K562 (cell line): ENCODE measurements around the gene DKKL1. TPM values are rescaled to one million over a fixed set of nuclear protein-coding genes. Genes with fewer than 3 reads are reported as not detected.

Experiments
- ATAC-seq: fragments of 200-7000 bp; cut with Tn5 transposase; 3 replicates; pipeline ENCODE4 v1.9.1; 2020; ENCODE audit warnings: moderate library complexity
- BruUV-seq: library from RNA; stranded (reverse); fragments of 400-500 nt; replicated peaks from 2 replicates; lab custom pipeline; 2021; lab: Mats Ljungman, UMichigan
- CTCF ChIA-PET: fragments of 300-600 bp; formaldehyde crosslinking; extraction: SDS; loops from one replicate; lab custom pipeline; 2021; ENCODE audit warnings: low intra/inter-chr PET ratio; lab: Yijun Ruan, JAX
- POLR2A ChIA-PET: fragments of 300-600, 350-650 bp; sonication (Branson Sonifier 250); formaldehyde crosslinking; extraction: SDS; loops from one replicate; lab custom pipeline; 2021; ENCODE audit warnings: antibody characterized with exemption, inconsistent platforms; lab: Yijun Ruan, JAX
- DNase-seq, 4 experiments: peaks; one replicate each; pipeline versions ENCODE4 v3.0.0 to v3.0.0-alpha.2; 2011 to 2018; ENCODE audit warnings: low spot score in 3 of 4, mixed read lengths in 3 of 4; ENCODE audit errors: extremely low read depth in 1 of 4
- FAIRE-seq: peaks from 2 replicates; lab custom pipeline; 2011; peaks lifted over from hg19 to GRCh38; lab: Jason Lieb, UNC
- H2AFZ ChIP-seq: 2 replicates; pipeline ENCODE4 v1.6.0; 2011; ENCODE audit warnings: low read depth, low read length, control low read depth, inconsistent platforms
- H3K27ac ChIP-seq: fragments of 200-600 bp; 3 replicates; pipeline ENCODE4 v1.8.0; 2011; ENCODE audit warnings: low read depth, mild to moderate bottlenecking, control low read depth, inconsistent platforms, low read length, moderate library complexity, mixed read lengths; ENCODE audit errors: extremely low read depth
- H3K27me3 ChIP-seq, 2 experiments: fragments of 300-600 bp in 1 of 2; 2 replicates in 1 of 2; 3 replicates in 1 of 2; pipeline versions ENCODE4 v1.6.0 to v1.8.0; 2011; ENCODE audit warnings: inconsistent platforms in 2 of 2, low read length in 2 of 2, mild to moderate bottlenecking in 1 of 2, mixed read lengths in 1 of 2, moderate library complexity in 1 of 2; ENCODE audit not compliant: control insufficient read depth in 2 of 2, insufficient read depth in 2 of 2
- H3K36me3 ChIP-seq: fragments of 300-600 bp; 3 replicates; pipeline ENCODE4 v1.8.0; 2011; ENCODE audit warnings: mild to moderate bottlenecking, low read length, inconsistent platforms; ENCODE audit not compliant: control insufficient read depth, insufficient read depth
- H3K4me1 ChIP-seq, 2 experiments: fragments of 200-600 bp in 1 of 2; replicated peaks in 1 of 2; 2 replicates in 1 of 2; 3 replicates in 1 of 2; pipeline versions ENCODE4 v1.5.1 to v1.8.0; 2011; ENCODE audit warnings: inconsistent platforms in 2 of 2, low read length in 2 of 2, mild to moderate bottlenecking in 1 of 2, mixed read lengths in 1 of 2, moderate library complexity in 1 of 2; ENCODE audit not compliant: control insufficient read depth in 2 of 2, insufficient read depth in 2 of 2
- H3K4me2 ChIP-seq: 2 replicates; pipeline ENCODE4 v1.6.1; 2011; ENCODE audit warnings: low read length, control low read depth, inconsistent platforms, mixed read lengths; ENCODE audit not compliant: insufficient read depth
- H3K4me3 ChIP-seq: fragments of 200-600 bp; sonication (generic), shearing (Covaris generic); 2 replicates; pipeline ENCODE4 v1.5.1; 2016; ENCODE audit warnings: control low read depth, inconsistent platforms
- H3K79me2 ChIP-seq: fragments of 200-600 bp; 3 replicates; pipeline ENCODE4 v1.8.0; 2011; ENCODE audit warnings: low read length, inconsistent platforms; ENCODE audit not compliant: control insufficient read depth, insufficient read depth
- H3K9ac ChIP-seq, 2 experiments: 2 replicates each; pipeline versions ENCODE4 v1.6.0 to v1.6.1; 2011; ENCODE audit warnings: low read depth in 2 of 2, low read length in 2 of 2, control low read depth in 1 of 2, inconsistent platforms in 1 of 2, mild to moderate bottlenecking in 1 of 2, mixed read lengths in 1 of 2; ENCODE audit not compliant: insufficient read depth in 1 of 2
- H3K9me1 ChIP-seq: one replicate; pipeline ENCODE4 v1.6.0; 2011; ENCODE audit warnings: inconsistent platforms, mild to moderate bottlenecking, low read length, moderate library complexity; ENCODE audit not compliant: control insufficient read depth, insufficient read depth
- H3K9me3 ChIP-seq: replicated peaks from 2 replicates; pipeline ENCODE4 v1.5.1; 2011; ENCODE audit warnings: low read depth, low read length, inconsistent platforms; ENCODE audit not compliant: control insufficient read depth, insufficient read depth
- H4K20me1 ChIP-seq: replicated peaks from 2 replicates; pipeline ENCODE4 v1.6.1; 2011; ENCODE audit warnings: low read length, inconsistent platforms, mixed read lengths; ENCODE audit not compliant: control insufficient read depth, insufficient read depth
- CBX1 ChIP-seq: sonication (generic); IDR thresholded peaks from 2 replicates; pipeline ENCODE4 v1.6.1; 2016; ENCODE audit warnings: antibody characterized with exemption, low read depth, mild to moderate bottlenecking
- E2F4 ChIP-seq: sonication (generic); formaldehyde crosslinking; IDR thresholded peaks from 2 replicates; pipeline ENCODE4 v1.8.0; 2022; ENCODE audit warnings: mild to moderate bottlenecking, low read depth, missing genetic modification reagents
- HCFC1 ChIP-seq: IDR thresholded peaks from 2 replicates; pipeline ENCODE4 v1.6.1; 2012; ENCODE audit warnings: low read depth, low read length, improper control_type of control experiment
- HDAC8 ChIP-seq: fragments of 450-650 bp; IDR thresholded peaks from 2 replicates; pipeline ENCODE4 v1.6.1; 2016; ENCODE audit warnings: mild to moderate bottlenecking, missing genetic modification characterization, moderate library complexity, missing compliant biosample characterization
- HOXB6 ChIP-seq: fragments of 250-450 bp; sonication (Bioruptor Pico); IDR thresholded peaks from 2 replicates; pipeline ENCODE4 v1.5.1; 2022; ENCODE audit warnings: mild to moderate bottlenecking, borderline replicate concordance
- IRF1 ChIP-seq: sonication (generic); formaldehyde crosslinking; IDR thresholded peaks from 2 replicates; pipeline ENCODE4 v1.8.0; 2022; ENCODE audit warnings: missing genetic modification reagents, mild to moderate bottlenecking, borderline replicate concordance
- LEF1 ChIP-seq: fragments of 450-650 bp; IDR thresholded peaks from 2 replicates; pipeline ENCODE4 v1.6.1; 2016; ENCODE audit warnings: mild to moderate bottlenecking
- MEIS2 ChIP-seq: fragments of 450-650 bp; IDR thresholded peaks from 2 replicates; pipeline ENCODE4 v1.6.1; 2014; ENCODE audit warnings: mild to moderate bottlenecking; ENCODE audit not compliant: partially characterized antibody
- NEUROD1 ChIP-seq: fragments of 150-350 bp; IDR thresholded peaks from 2 replicates; pipeline ENCODE4 v1.6.1; 2014; ENCODE audit warnings: borderline replicate concordance, low read length, low read depth; ENCODE audit not compliant: partially characterized antibody
- NFIX ChIP-seq: fragments of 250-450 bp; sonication (Bioruptor Pico); IDR thresholded peaks from 2 replicates; pipeline ENCODE4 v1.4.0; 2020; ENCODE audit warnings: low read depth, mild to moderate bottlenecking, moderate library complexity
- SIN3B ChIP-seq: fragments of 450-650 bp; IDR thresholded peaks from 2 replicates; pipeline ENCODE4 v1.6.1; 2017; ENCODE audit warnings: low read depth, mild to moderate bottlenecking, moderate library complexity
- ZMIZ1 ChIP-seq, 2 experiments: fragments of 150-350 bp in 1 of 2; IDR thresholded peaks; 2 replicates each; pipeline ENCODE4 v1.6.1; 2012 to 2016; ENCODE audit warnings: low read depth in 2 of 2, low read length in 2 of 2, mild to moderate bottlenecking in 1 of 2, moderate library complexity in 1 of 2
- ZNF174 ChIP-seq: fragments of 250-450 bp; sonication (Bioruptor Pico); IDR thresholded peaks from 2 replicates; pipeline ENCODE4 v1.4.0; 2020; ENCODE audit warnings: mild to moderate bottlenecking
- ZNF23 ChIP-seq: fragments of 250-450 bp; sonication (Bioruptor Pico); IDR thresholded peaks from 2 replicates; pipeline ENCODE4 v1.4.0; 2020; ENCODE audit warnings: mild to moderate bottlenecking
- ZNF583 ChIP-seq: fragments of 250-450 bp; sonication (Bioruptor Pico); IDR thresholded peaks from 2 replicates; pipeline ENCODE4 v1.4.0; 2020
- ZNF707 ChIP-seq: fragments of 250-450 bp; sonication (Bioruptor Pico); conservative IDR thresholded peaks from 2 replicates; pipeline ENCODE4 v1.8.0; 2022; ENCODE audit warnings: inconsistent platforms, mild to moderate bottlenecking, moderate library complexity
- ZNF785 ChIP-seq: fragments of 250-450 bp; sonication (Bioruptor Pico); IDR thresholded peaks from 2 replicates; pipeline ENCODE4 v1.4.0; 2020; ENCODE audit warnings: mild to moderate bottlenecking
- WGBS: fragments of 100-300 bp; shearing (Covaris generic); methylation state at CpG from one replicate; pipeline ENCODE4 v1.1.6; 2016; ENCODE audit warnings: low coverage, mixed read lengths; ENCODE audit not compliant: insufficient coverage; ENCODE audit errors: missing lambda C conversion rate; 5-methylcytosine and 5-hydroxymethylcytosine counted together
- in situ Hi-C: fragments of 300-500 bp; cut with MboI; formaldehyde crosslinking; loops from 4 replicates; pipeline ENCODE4 v1.15.0; 2018; ENCODE audit warnings: inconsistent platforms, mixed read lengths
- intact Hi-C: fragments of 100-400 bp; cut with micrococcal nuclease; formaldehyde crosslinking; loops from 2 replicates; pipeline ENCODE4 v1.14.2; 2022
- polyA plus RNA-seq, 8 experiments: library from polyadenylated mRNA; depleted of rRNA in 4 of 8; stranded (reverse) in 5 of 8; unstranded in 3 of 8; fragments of >200 nt; fragmentation: Nextera tagmentation in 2 of 8; fragmentation: Illumina TruSeq in 1 of 8; extraction: Ambion mirVana in 2 of 8; extraction: Trizol in 1 of 8; gene quantifications; 2 replicates each; pipeline versions ENCODE4 v1.2.1 to v1.2.3, GENCODE V29; 2011 to 2014; ENCODE audit warnings: inconsistent platforms in 1 of 8, missing spikeins in 1 of 8
- total RNA-seq, 7 experiments: library from RNA; depleted of rRNA in 6 of 7; stranded (reverse); fragments of >200 nt in 6 of 7; fragmentation: Illumina TruSeq in 2 of 7; extraction: Trizol in 2 of 7; gene quantifications; 2 replicates each; pipeline versions ENCODE4 v1.2.1 to v1.2.3, GENCODE V29; 2011 to 2021; ENCODE audit warnings: low replicate concordance in 1 of 7

DKKL1 gene
- total and polyA plus RNA-seq, 9 of the 15 experiments (the other 6 are each of a cell fraction or from before 2014, with no cell fraction given): 0.15 to 1.7 (median 0.52) TPM

DNA sequence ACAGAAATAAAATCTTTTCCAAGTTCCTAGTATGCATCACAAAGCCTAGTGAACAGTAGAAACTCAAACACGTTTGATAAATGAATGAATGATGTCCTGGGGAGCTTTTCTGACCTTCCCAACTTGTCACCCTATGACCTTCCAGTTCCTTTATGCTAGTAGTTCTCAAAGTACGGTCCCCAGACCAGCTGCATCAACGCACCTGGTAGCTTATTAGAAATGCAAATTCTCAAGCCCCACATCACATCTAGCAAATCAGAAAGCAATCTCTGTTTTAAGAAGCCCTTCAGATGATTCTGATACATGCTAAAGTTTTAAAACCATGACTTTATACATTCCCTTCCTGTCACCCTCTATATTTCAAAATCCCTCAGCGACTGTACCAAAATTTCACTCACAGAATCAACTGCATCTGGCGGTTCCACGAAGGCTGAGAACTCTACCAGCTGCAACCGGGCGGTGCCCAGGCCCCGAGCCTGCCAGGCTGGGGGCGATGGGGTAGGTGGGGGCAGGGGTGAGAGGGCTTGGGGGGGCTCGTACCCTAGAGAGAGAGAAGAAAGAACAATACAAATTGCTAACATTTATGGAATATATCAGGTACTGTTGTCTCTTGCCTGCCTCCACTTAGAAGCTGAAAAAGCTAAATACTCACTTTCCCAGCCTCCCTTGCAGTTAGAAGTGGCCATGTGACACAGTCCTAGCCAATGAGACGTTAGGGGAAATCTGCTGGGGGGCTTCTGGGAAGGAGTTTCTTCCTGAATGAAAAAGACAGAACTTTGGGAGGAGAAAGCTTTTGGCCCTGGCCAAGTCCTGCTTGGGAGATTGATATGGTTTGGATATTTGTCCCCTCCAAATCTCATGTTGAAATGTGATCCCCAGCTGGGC, 15.1 kb upstream of the DKKL1 start:
- 74% methylated on average over 7 of the region's 12 CpGs for WGBS
- no peaks in the 10 kb centered on the region for H4K20me1 ChIP-seq
- ChIA-PET POLR2A (interaction anchor here (0.5 to 0.9 kb wide), 5 partner anchors 10 to 74 kb away, joined by 3 to 4 read pairs (median 3); no protein-coding TSS in a partner anchor), CTCF (no interaction called here)
- no peaks in the 10 kb centered on the region for H3K9me1 ChIP-seq
- BruUV-seq: no TSS peak
- DNase-seq (no peak), ATAC-seq (peak; percentile 53; the same call in 1 of the 3 replicates), FAIRE-seq (peak; percentile 15)
- no peak overlapping the region for H3K9ac ChIP-seq
- H3K27me3 ChIP-seq: no peaks in the 10 kb centered on the region
- intact Hi-C loops (no loop called here), in situ Hi-C loops (no loop called here)
- no peaks in the 10 kb centered on the region for H3K9me3 ChIP-seq
- H3K27ac ChIP-seq: no peak overlapping the region
- peaks cover 40% of the 10 kb centered on the region; the same call in 2 of the 3 replicates for H3K36me3 ChIP-seq
- no peaks in the 10 kb centered on the region for H3K79me2 ChIP-seq
- H2AFZ ChIP-seq: peak overlapping the region; percentile 64
- peaks cover 0 to 5% of the 10 kb centered on the region in 2 experiments; a peak in 3 of 5 replicates for H3K4me1 ChIP-seq
- no peak overlapping the region for H3K4me2 ChIP-seq
- no peak overlapping the region for H3K4me3 ChIP-seq
- no peak for TF ChIP-seq ZNF583 (CRISPR knock-in tag)
- TF ChIP-seq SIN3B: no peak
- no peak for TF ChIP-seq E2F4 (CRISPR knock-in tag)
- TF ChIP-seq NFIX (CRISPR knock-in tag): no peak
- peak; percentile 59 for TF ChIP-seq HCFC1
- no peak for TF ChIP-seq IRF1
- no peak for TF ChIP-seq ZNF707 (CRISPR knock-in tag)
- no peak for TF ChIP-seq HDAC8 (tag)
- TF ChIP-seq ZMIZ1 (IDR thresholded peaks at IDR 0.05; ENCODE audit: low read depth in 2 of 2, low read length in 2 of 2): no peak
- no peak for TF ChIP-seq LEF1
- no peak for TF ChIP-seq CBX1
- TF ChIP-seq NEUROD1: no peak
- no peak for TF ChIP-seq MEIS2
- TF ChIP-seq HOXB6 (CRISPR knock-in tag): no peak
- no peak for TF ChIP-seq ZNF785
- TF ChIP-seq ZNF23 (CRISPR knock-in tag): no peak
- no peak for TF ChIP-seq ZNF174
